ENCODE results near the gene FAM174C.

Gene FAM174C

GRCh38 chr19:1324249-1324805 lies 49.0 kb downstream of the FAM174C start:
- Histone ChIP-seq H3K27me3 (ENCODE audit: control insufficient read depth, insufficient read depth, low read length) (peaks cover 9% of the 10 kb centered on the region), H3K4me3 (ENCODE audit: low read length) (peak overlapping the region; percentile 58), H3K9me3 (ENCODE audit: control insufficient read depth, low read depth, low read length) (no peaks in the 10 kb centered on the region), H3K4me1 (ENCODE audit: control insufficient read depth, low read depth, low read length) (peaks cover 5% of the 10 kb centered on the region), H3K27ac (ENCODE audit: low read length) (no peak overlapping the region), H3K36me3 (ENCODE audit: control insufficient read depth, low read depth, low read length) (no peaks in the 10 kb centered on the region), H3K9ac (ENCODE audit: low read length) (no peak overlapping the region)

GRCh38 chr19:1324806-1325567 lies 49.7 kb downstream of the FAM174C start:
- Histone ChIP-seq H3K9me3 (ENCODE audit: control insufficient read depth, low read depth, low read length) (no peaks in the 10 kb centered on the region), H3K27me3 (ENCODE audit: control insufficient read depth, insufficient read depth, low read length) (peaks cover 9% of the 10 kb centered on the region), H3K27ac (ENCODE audit: low read length) (no peak overlapping the region), H3K4me3 (ENCODE audit: low read length) (peak overlapping the region; percentile 58), H3K36me3 (ENCODE audit: control insufficient read depth, low read depth, low read length) (no peaks in the 10 kb centered on the region), H3K9ac (ENCODE audit: low read length) (peak overlapping the region; percentile 45), H3K4me1 (ENCODE audit: control insufficient read depth, low read depth, low read length) (peaks cover 5% of the 10 kb centered on the region)

GRCh38 chr19:1325568-1326294 lies 50.4 kb downstream of the FAM174C start:
- Histone ChIP-seq H3K36me3 (ENCODE audit: control insufficient read depth, low read depth, low read length) (no peaks in the 10 kb centered on the region), H3K9ac (ENCODE audit: low read length) (no peak overlapping the region), H3K9me3 (ENCODE audit: control insufficient read depth, low read depth, low read length) (no peaks in the 10 kb centered on the region), H3K4me3 (ENCODE audit: low read length) (peak overlapping the region; percentile 58), H3K27me3 (ENCODE audit: control insufficient read depth, insufficient read depth, low read length) (peaks cover 9% of the 10 kb centered on the region), H3K27ac (ENCODE audit: low read length) (no peak overlapping the region), H3K4me1 (ENCODE audit: control insufficient read depth, low read depth, low read length) (peaks cover 5% of the 10 kb centered on the region)

- Histone ChIP-seq H3K36me3 (ENCODE audit: control insufficient read depth, low read depth, low read length) (no peaks in the 10 kb centered on the region), H3K9ac (ENCODE audit: low read length) (no peak overlapping the region), H3K4me1 (ENCODE audit: control insufficient read depth, low read depth, low read length) (peaks cover 5% of the 10 kb centered on the region), H3K27me3 (ENCODE audit: control insufficient read depth, insufficient read depth, low read length) (peaks cover 9% of the 10 kb centered on the region), H3K27ac (ENCODE audit: low read length) (no peak overlapping the region), H3K4me3 (ENCODE audit: low read length) (no peak overlapping the region), H3K9me3 (ENCODE audit: control insufficient read depth, low read depth, low read length) (no peaks in the 10 kb centered on the region)
Observed at GRCh38 chr19:1327125-1327524, 51.8 kb downstream of the FAM174C start.

Measured in iPS-18a (cell line).